Central memory CD8-positive, alpha-beta T cell (primary cell): ENCODE results near the gene USP49.

ENCODE experiments used
- ATAC-seq: fragments of 150-1000 bp; cut with Tn5 transposase; replicated peaks from 2 replicates; pipeline ENCODE4 v1.10.0; 2022; ENCODE audit warnings: mild to moderate bottlenecking, moderate FRiP score, moderate number of reproducible peaks; ENCODE audit not compliant: poor library complexity, severe bottlenecking; ENCODE audit errors: extremely low read depth
- DNase-seq, 2 donors: peaks; one replicate each; pipeline ENCODE4 v3.0.0; 2021; ENCODE audit warnings: low spot score in 2 of 2
- H3K27ac Mint-ChIP-seq: one replicate; pipeline ENCODE4 v1.8.0; 2022; ENCODE audit warnings: low read depth, mild to moderate bottlenecking, moderate library complexity, mixed read lengths
- H3K27me3 Mint-ChIP-seq: one replicate; pipeline ENCODE4 v1.8.0; 2022; ENCODE audit warnings: mixed read lengths
- H3K36me3 Mint-ChIP-seq: one replicate; pipeline ENCODE4 v1.8.0; 2022; ENCODE audit warnings: mild to moderate bottlenecking, moderate library complexity, mixed read lengths; ENCODE audit not compliant: insufficient read depth
- H3K4me1 Mint-ChIP-seq: one replicate; pipeline ENCODE4 v1.8.0; 2022; ENCODE audit warnings: mixed read lengths
- H3K4me3 Mint-ChIP-seq: one replicate; pipeline ENCODE4 v1.8.0; 2022; ENCODE audit warnings: mild to moderate bottlenecking, moderate library complexity, mixed read lengths
- H3K9me3 Mint-ChIP-seq: one replicate; pipeline ENCODE4 v1.8.0; 2022; ENCODE audit warnings: mixed read lengths

USP49 gene

DNA sequence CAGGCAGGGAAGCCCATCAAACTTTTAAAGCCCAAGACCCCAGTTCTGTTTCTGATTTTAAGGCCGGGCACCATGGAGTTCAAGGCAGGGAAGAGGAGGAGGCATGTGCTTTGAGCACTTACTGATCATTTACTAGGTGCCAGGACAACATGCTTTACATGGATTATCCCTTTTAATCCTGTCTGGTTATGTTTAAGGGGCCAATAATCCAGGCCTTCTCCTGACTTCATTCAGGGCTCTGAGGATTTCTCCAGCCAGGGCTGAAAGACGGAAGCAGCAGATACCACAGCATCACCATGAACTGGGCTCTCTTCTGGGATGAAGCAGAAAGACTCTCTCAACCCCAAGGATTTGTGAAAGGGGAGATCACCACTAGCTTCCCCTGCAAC is 42.3 kb upstream of the USP49 start:
- H3K27me3 Mint-ChIP-seq, result no peaks in the 10 kb centered on the region
- ATAC-seq (no peak), DNase-seq (no peak)
- peaks cover 79% of the 10 kb centered on the region for H3K4me1 Mint-ChIP-seq
- peak overlapping the region; percentile 95 for H3K4me3 Mint-ChIP-seq
- no peaks in the 10 kb centered on the region for H3K9me3 Mint-ChIP-seq
- peak overlapping the region; percentile 92 for H3K27ac Mint-ChIP-seq
- peaks cover 64% of the 10 kb centered on the region for H3K36me3 Mint-ChIP-seq

DNA sequence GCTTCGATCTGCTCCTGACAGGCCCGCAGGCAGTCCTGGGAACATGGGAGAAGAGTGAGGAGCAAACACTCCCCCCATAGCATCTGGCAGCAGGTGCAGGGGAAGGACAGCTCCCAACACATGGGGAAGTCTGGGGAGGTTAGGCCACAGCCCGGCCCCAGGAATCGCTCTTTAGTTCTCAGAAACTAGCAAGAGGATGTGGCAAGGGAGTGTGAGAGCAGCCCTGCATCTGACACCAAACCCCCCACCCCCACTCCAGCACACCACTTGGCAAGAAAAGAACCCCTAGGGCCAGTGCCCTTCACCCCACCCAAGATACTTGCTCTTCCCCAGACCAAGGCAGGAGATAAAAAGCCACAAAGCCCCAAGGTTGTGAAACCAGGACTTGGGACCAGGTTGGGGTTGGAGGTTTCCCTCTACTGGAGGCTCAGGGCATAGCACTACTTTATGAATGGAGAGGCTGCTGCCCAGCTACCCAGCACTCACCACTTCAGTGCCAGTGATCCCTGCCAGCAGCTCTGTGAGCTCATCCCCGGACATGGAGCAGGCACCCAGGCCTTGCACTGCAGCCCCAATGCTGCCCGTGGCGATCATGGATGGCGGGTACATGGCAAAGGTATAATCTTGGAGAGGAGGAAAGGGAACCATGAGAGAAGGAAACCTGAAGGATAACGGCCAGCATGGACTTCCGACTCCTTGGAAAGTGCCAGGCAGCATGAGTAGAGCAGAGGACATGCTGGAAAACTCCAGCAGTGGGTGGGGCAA is 41.1 kb upstream of the USP49 start:
- DNase-seq (peak; percentile 58 to 82), ATAC-seq (peak; percentile 86)
- peak overlapping the region; percentile 86 for H3K27ac Mint-ChIP-seq
- H3K27me3 Mint-ChIP-seq, result no peaks in the 10 kb centered on the region
- H3K4me3 Mint-ChIP-seq, result peak overlapping the region; percentile 95
- H3K4me1 Mint-ChIP-seq, result peaks cover 80% of the 10 kb centered on the region
- peaks cover 64% of the 10 kb centered on the region for H3K36me3 Mint-ChIP-seq
- no peaks in the 10 kb centered on the region for H3K9me3 Mint-ChIP-seq

DNA sequence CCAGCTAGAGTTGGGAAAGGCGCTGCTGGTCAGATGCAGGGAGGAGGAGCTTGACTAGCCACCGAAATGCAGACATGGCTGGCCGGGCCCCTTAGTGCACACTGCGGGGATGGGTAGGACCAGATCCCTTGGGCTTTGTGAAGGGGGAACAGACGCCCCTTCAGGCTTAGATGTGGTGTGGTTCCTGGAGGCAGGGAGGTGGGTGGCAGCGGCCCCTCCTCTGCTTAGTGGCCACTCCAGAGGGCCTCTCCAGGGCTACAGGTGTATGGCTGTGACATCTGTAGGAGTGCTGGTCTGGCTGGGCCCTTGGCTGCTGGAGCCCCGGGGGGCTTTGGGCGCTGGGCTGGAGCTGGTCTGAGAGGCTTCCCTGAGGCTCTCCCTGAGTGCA is 40.5 kb upstream of the USP49 start:
- Mint-ChIP-seq H3K36me3 (peaks cover 66% of the 10 kb centered on the region), H3K4me3 (peak overlapping the region; percentile 95), H3K4me1 (peaks cover 85% of the 10 kb centered on the region), H3K27ac (peak overlapping the region; percentile 86), H3K27me3 (no peaks in the 10 kb centered on the region), H3K9me3 (no peaks in the 10 kb centered on the region)
- no peak for DNase-seq
- no peak for ATAC-seq

DNA sequence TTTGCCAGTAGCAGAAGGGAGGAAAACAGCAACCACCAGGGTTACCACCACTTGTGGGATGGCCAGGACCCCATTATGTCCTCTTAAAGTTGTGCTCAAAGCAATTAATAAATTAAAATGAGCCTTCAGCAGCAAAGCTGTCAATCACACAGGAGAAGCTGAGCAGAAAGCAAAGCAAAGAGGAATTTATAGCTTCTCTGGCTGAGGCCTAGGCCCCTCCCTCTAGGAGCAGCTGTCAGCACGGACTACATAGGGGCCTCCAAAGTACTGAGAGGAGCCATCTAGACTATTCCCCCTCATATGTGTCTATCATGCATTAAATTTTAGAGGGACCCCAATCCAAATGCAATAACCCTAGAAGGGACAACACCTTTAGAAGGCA is 40.0 kb upstream of the USP49 start:
- peak overlapping the region; percentile 95 for H3K4me3 Mint-ChIP-seq
- peak overlapping the region; percentile 86 for H3K27ac Mint-ChIP-seq
- peaks cover 81% of the 10 kb centered on the region for H3K4me1 Mint-ChIP-seq
- DNase-seq, result no peak
- H3K36me3 Mint-ChIP-seq, result peaks cover 66% of the 10 kb centered on the region
- H3K27me3 Mint-ChIP-seq, result no peaks in the 10 kb centered on the region
- no peaks in the 10 kb centered on the region for H3K9me3 Mint-ChIP-seq
- no peak for ATAC-seq

DNA sequence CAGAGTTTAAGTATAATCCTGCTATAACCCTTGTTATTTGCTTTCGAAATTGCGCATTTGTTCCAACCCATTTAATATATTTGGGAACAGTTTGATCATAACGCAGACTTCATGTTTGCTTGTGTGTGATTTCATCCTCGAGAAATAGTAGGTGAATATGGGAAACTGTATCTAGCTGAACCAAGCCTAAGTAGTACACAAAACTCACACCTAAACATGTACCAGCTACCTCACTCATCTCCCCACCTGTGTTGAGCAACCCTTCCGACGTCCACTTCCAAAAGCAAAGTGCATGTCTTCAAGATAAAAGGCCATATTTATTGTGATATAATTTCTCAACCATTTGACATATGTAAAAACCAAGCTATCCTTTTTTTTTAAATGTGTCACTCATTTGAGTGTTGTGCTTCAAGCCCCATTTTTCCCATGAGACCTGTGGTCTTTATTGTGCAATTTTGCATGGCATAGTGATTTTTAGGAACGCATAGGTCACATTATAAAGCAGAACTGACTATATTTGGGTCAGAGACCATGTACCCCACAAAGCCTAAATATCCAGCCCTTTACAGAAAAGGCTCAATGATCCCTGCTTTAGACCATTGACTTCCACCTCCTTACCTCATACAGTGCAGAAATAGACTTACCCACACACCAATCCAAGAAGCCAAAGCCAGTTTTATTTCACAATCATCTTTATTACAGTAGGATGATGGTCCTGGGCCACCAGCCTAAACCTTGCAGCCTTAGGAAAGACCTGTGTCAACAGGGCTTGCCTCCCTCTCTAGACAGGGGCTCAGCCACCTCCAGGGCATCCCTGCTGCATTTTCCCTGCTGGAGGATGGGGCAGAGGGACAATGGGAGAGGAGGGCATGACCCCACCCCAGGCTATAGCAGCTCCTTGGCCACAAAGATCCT is 39.4 kb upstream of the USP49 start:
- no peak for ATAC-seq
- H3K27ac Mint-ChIP-seq, result peak overlapping the region; percentile 86
- H3K36me3 Mint-ChIP-seq, result peaks cover 62% of the 10 kb centered on the region
- H3K4me3 Mint-ChIP-seq, result peak overlapping the region; percentile 95
- H3K4me1 Mint-ChIP-seq, result peaks cover 74% of the 10 kb centered on the region
- H3K27me3 Mint-ChIP-seq, result no peaks in the 10 kb centered on the region
- H3K9me3 Mint-ChIP-seq, result no peaks in the 10 kb centered on the region
- DNase-seq, result no peak

DNA sequence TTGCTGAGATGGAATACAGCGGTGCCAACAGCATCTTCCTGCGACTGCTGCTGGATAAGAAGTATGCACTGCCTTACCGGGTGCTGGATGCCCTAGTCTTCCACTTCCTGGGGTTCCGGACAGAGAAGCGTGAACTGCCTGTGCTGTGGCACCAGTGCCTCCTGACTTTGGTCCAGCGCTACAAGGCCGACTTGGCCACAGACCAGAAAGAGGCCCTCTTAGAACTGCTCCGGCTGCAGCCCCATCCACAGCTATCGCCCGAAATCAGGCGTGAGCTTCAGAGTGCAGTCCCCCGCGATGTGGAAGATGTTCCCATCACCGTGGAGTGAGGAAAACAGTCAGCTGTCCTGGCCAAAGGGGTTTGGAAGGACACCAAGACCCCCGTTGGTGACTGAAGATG is 37.2 kb upstream of the USP49 start:
- ATAC-seq, result no peak
- Mint-ChIP-seq H3K4me1 (peaks cover 53% of the 10 kb centered on the region), H3K4me3 (no peak overlapping the region), H3K36me3 (peaks cover 56% of the 10 kb centered on the region), H3K9me3 (no peaks in the 10 kb centered on the region), H3K27ac (no peak overlapping the region), H3K27me3 (no peaks in the 10 kb centered on the region)
- DNase-seq, result no peak

DNA sequence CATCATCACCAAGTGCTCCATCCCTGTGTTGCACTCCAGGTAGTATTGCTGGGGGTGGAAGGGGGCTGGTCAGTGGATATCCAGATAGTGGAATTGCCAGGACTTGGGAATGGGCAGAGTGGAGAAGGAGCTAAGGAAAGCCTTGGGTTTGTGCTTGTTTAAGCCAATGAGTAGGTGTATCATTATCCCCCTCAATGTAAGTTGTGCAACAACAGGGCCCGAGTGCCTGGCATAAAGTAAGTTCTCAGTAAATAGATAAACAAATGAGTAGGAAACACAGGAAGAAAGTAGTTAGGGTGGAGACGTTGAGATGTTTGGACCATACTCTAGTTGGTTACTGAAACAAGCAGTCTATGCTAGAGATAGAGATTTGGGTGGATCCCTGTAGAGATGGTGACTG is 36.6 kb upstream of the USP49 start:
- ATAC-seq (no peak), DNase-seq (no peak)
- Mint-ChIP-seq H3K36me3 (peaks cover 53% of the 10 kb centered on the region), H3K27me3 (no peaks in the 10 kb centered on the region), H3K4me3 (no peak overlapping the region), H3K4me1 (peaks cover 47% of the 10 kb centered on the region), H3K9me3 (no peaks in the 10 kb centered on the region), H3K27ac (no peak overlapping the region)

DNA sequence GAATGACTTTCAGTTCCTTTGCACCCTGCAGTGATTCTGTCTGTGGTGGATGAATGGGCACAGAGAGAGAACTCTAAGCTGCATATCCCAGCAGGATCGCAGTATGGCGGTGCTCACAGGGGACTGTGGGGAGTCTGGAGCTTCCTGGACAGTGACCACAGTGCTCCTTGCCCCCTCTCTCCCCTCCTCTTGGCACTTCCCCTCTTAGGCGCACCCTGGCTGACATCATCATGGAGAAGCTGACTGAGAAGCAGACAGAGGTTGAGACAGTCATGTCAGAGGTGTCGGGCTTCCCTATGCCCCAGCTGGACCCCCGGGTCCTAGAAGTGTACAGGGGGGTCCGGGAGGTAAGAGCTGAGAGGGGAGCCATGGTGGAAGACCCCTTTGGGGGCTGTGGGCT is 34.7 kb upstream of the USP49 start:
- H3K27ac Mint-ChIP-seq, result no peak overlapping the region
- no peak for DNase-seq
- peaks cover 36% of the 10 kb centered on the region for H3K4me1 Mint-ChIP-seq
- H3K9me3 Mint-ChIP-seq, result no peaks in the 10 kb centered on the region
- H3K36me3 Mint-ChIP-seq, result peaks cover 41% of the 10 kb centered on the region
- no peak for ATAC-seq
- H3K4me3 Mint-ChIP-seq, result no peak overlapping the region
- H3K27me3 Mint-ChIP-seq, result no peaks in the 10 kb centered on the region

DNA sequence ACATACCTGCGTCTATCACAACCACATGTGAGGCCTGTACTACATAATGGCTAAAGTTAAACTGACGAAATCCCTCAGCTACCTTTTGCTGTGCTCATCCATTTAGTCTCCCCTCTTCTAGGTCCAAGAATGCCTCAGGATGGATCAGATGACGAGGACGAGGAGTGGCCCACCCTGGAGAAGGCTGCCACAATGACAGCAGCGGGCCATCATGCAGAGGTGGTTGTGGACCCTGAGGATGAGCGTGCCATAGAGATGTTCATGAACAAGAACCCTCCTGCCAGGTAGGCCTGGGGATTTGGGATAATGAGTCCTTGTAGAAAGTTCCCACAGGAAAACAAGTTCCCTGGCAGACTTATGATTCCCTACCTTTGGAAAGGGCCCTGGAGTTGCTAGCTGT is 32.1 kb upstream of the USP49 start:
- H3K27ac Mint-ChIP-seq, result no peak overlapping the region
- no peak for ATAC-seq
- H3K36me3 Mint-ChIP-seq, result peaks cover 25% of the 10 kb centered on the region
- H3K27me3 Mint-ChIP-seq, result no peaks in the 10 kb centered on the region
- no peaks in the 10 kb centered on the region for H3K9me3 Mint-ChIP-seq
- H3K4me1 Mint-ChIP-seq, result peaks cover 46% of the 10 kb centered on the region
- no peak for DNase-seq
- H3K4me3 Mint-ChIP-seq, result no peak overlapping the region

DNA sequence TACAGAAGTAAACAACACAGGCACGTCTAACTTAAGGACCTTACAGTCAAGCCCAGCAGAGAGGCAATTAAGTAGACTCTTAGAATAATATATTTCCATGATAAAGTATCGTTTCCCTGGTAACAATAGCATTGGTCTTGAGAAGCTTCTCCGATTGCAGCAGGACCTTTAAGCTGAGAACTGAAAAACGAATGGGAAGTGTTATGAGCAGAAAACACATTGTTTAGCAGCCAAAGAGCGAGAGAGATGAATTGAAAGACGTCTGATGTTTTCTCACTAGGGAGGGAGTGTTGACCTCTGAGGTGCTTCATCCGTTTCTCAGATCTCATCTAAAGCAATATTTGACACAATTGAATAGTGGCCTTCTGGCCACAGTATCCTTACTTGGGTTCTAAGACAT is 27.0 kb upstream of the USP49 start:
- Mint-ChIP-seq H3K9me3 (no peaks in the 10 kb centered on the region), H3K27ac (peak overlapping the region; percentile 98), H3K4me1 (peaks cover 58% of the 10 kb centered on the region), H3K27me3 (no peaks in the 10 kb centered on the region), H3K36me3 (peaks cover 28% of the 10 kb centered on the region), H3K4me3 (peak overlapping the region; percentile 99)
- DNase-seq (no peak), ATAC-seq (no peak)

DNA sequence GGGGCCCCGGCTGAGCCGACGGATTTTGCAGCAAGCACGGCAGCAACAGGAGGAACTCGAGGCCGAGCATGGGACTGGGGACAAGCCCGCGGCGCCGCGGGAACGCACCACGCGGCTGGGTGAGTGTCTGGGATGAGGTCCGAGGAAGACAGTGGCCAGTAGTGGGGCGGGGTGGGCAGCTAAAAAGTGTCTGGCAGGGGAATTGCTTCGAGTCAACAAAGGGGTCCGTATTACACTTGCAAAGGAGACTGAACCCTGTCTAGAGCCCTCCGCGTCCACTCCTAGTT is 26.5 kb upstream of the USP49 start:
- ATAC-seq, result no peak
- peaks cover 58% of the 10 kb centered on the region for H3K4me1 Mint-ChIP-seq
- no peak for DNase-seq
- no peaks in the 10 kb centered on the region for H3K27me3 Mint-ChIP-seq
- no peaks in the 10 kb centered on the region for H3K9me3 Mint-ChIP-seq
- peaks cover 30% of the 10 kb centered on the region for H3K36me3 Mint-ChIP-seq
- H3K4me3 Mint-ChIP-seq, result peak overlapping the region; percentile 99
- peak overlapping the region; percentile 98 for H3K27ac Mint-ChIP-seq

DNA sequence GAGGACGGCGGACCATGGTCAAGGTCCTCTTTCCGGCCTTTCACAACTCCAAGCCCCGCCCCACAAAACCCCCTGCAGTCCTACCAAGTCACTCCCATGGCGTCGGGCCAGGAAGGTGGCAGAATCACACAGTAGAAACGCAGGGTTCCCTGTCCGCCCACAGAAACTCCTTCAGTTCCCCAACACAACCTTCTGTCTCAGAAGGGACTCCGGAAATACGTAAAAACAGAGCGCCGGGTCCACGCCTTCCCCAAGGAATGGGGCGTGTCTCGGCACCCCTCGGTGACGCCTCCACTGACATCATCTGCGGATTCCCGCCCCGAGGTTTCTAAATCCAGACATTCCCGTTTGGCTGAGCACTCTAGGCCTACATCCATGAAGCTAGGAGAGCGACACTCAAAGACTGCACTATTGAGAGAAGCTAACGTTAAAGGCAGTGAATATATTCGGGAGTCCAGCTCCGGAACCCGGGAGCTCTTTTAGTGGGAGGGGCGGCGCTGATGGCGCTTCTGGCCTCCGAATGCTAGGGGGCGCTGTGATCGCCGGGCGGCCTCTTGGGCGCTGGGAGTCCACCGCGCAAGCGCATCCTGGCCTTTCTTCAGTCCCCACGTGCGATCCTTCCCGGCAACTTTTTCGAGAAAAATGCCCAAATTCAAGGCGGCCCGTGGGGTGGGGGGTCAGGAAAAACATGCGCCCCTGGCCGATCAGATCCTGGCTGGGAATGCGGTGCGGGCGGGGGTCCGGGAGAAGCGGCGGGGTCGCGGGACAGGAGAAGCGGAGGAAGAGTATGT is 25.9 kb upstream of the USP49 start, which contains the start of the genes BYSL and MED20:
Gene BYSL, plus strand, starts transcription at position 579 of the 791 bp plus-strand sequence. Its CDS starts 64 bp downstream, at position 643.
Gene MED20, minus strand, starts transcription at position 219 of the 791 bp plus-strand sequence. Its CDS starts 121 bp downstream, at position 98.
- Mint-ChIP-seq H3K9me3 (no peaks in the 10 kb centered on the region), H3K4me3 (peak within 1 kb of the TSS; percentile 99), H3K27ac (peak within 1 kb of the TSS; percentile 98), H3K4me1 (peaks cover 57% of the 10 kb centered on the region), H3K27me3 (no peaks in the 10 kb centered on the region), H3K36me3 (peaks cover 34% of the 10 kb centered on the region)
- peak; percentile 92 to 95 for DNase-seq
- peak; percentile 94 for ATAC-seq
